A673 (cell line): ENCODE results near the gene ETNK2. TPM values are rescaled to one million over a fixed set of nuclear protein-coding genes. Genes with fewer than 3 reads are reported as not detected.

ENCODE experiments used
- BruUV-seq: library from RNA; stranded (reverse); fragments of 400-500 nt; replicated peaks from 2 replicates; lab custom pipeline; 2021; lab: Mats Ljungman, UMichigan
- CTCF ChIA-PET: fragments of 300-600 bp; sonication (Branson Sonifier 250); formaldehyde crosslinking; loops from one replicate; lab custom pipeline; 2022; ENCODE audit warnings: antibody characterized with exemption; lab: Charles Lee
- POLR2A ChIA-PET: fragments of 300-600 bp; sonication (Branson Sonifier 250); formaldehyde crosslinking; loops from one replicate; lab custom pipeline; 2022; ENCODE audit warnings: antibody characterized with exemption; ENCODE audit not compliant: low non-redundant PET; lab: Charles Lee
- DNase-seq: peaks from one replicate; pipeline ENCODE4 v3.0.0-alpha.2; 2015; ENCODE audit warnings: low spot score
- H3K27ac ChIP-seq: fragments of 200-600 bp; sonication (generic); 2 replicates; pipeline ENCODE4 v1.5.1; 2016; ENCODE audit warnings: mixed run types, low read depth, mild to moderate bottlenecking, mixed read lengths, antibody characterized with exemption, low read length; ENCODE audit not compliant: poor library complexity, severe bottlenecking
- H3K27me3 ChIP-seq: fragments of 200-600 bp; sonication (generic); replicated peaks from 2 replicates; pipeline ENCODE4 v1.6.1; 2017; ENCODE audit warnings: mixed run types, low read depth, mild to moderate bottlenecking, mixed read lengths, antibody characterized with exemption, low read length; ENCODE audit not compliant: insufficient read depth, poor library complexity
- H3K36me3 ChIP-seq: fragments of 200-600 bp; sonication (generic); 2 replicates; pipeline ENCODE4 v1.6.1; 2016; ENCODE audit warnings: mixed run types, mild to moderate bottlenecking, mixed read lengths, antibody characterized with exemption, low read length; ENCODE audit not compliant: insufficient read depth, poor library complexity, severe bottlenecking
- H3K4me1 ChIP-seq: fragments of 200-600 bp; sonication (generic); 2 replicates; pipeline ENCODE4 v1.6.1; 2017; ENCODE audit warnings: mixed run types, mild to moderate bottlenecking, mixed read lengths, antibody characterized with exemption, low read length; ENCODE audit not compliant: insufficient read depth, poor library complexity, severe bottlenecking
- H3K4me3 ChIP-seq: fragments of 200-600 bp; sonication (generic); 2 replicates; pipeline ENCODE4 v1.5.1; 2016; ENCODE audit warnings: low read depth, mixed run types, mild to moderate bottlenecking, mixed read lengths, low read length; ENCODE audit not compliant: poor library complexity, severe bottlenecking
- H3K9me3 ChIP-seq: fragments of 200-600 bp; sonication (generic); 2 replicates; pipeline ENCODE4 v1.6.1; 2016; ENCODE audit warnings: mixed run types, low read depth, mild to moderate bottlenecking, mixed read lengths, antibody characterized with exemption, low read length; ENCODE audit not compliant: poor library complexity, severe bottlenecking
- CTCF ChIP-seq: fragments of 300-800, 200-600 bp; sonication (generic); conservative IDR thresholded peaks from 2 replicates; pipeline ENCODE4 v1.5.1; 2017; ENCODE audit warnings: low read depth, mild to moderate bottlenecking, antibody characterized with exemption, low read length, moderate library complexity, mixed read lengths
- EZH2 ChIP-seq: fragments of 200-600 bp; sonication (generic); IDR thresholded peaks from 2 replicates; pipeline ENCODE4 v1.6.1; 2017; ENCODE audit warnings: borderline replicate concordance, low read depth, mild to moderate bottlenecking, mixed read lengths, antibody characterized with exemption, low read length; ENCODE audit not compliant: poor library complexity, severe bottlenecking
- intact Hi-C: fragments of 100-400 bp; cut with micrococcal nuclease; formaldehyde crosslinking; loops from one replicate; pipeline ENCODE4 v1.10.0; 2022; ENCODE audit not compliant: unreplicated experiment
- total RNA-seq: library from RNA; stranded (reverse); gene quantifications from 2 replicates; pipeline ENCODE4 v1.2.3, GENCODE V29; 2021

ETNK2 gene
- total RNA-seq, 1 experiment from 2014 or later: 8.3 TPM

GRCh38 chr1:204081791-204082513, 69.9 kb downstream of the ETNK2 start:
- H3K4me3 ChIP-seq: no peak overlapping the region
- intact Hi-C loops: no loop called here
- no peak for TF ChIP-seq CTCF
- TF ChIP-seq EZH2: no peak
- no peak overlapping the region for H3K27ac ChIP-seq
- ChIA-PET CTCF (no interaction called here), POLR2A (no interaction called here)
- no peaks in the 10 kb centered on the region for H3K27me3 ChIP-seq
- H3K36me3 ChIP-seq: no peaks in the 10 kb centered on the region
- no TSS peak for BruUV-seq
- H3K9me3 ChIP-seq: no peaks in the 10 kb centered on the region
- no peak for DNase-seq
- H3K4me1 ChIP-seq: peaks cover 33% of the 10 kb centered on the region

GRCh38 chr1:204081164-204081790, 70.6 kb downstream of the ETNK2 start:
- Histone ChIP-seq H3K4me1 (peaks cover 35% of the 10 kb centered on the region), H3K27me3 (no peaks in the 10 kb centered on the region), H3K4me3 (no peak overlapping the region), H3K36me3 (no peaks in the 10 kb centered on the region), H3K27ac (no peak overlapping the region), H3K9me3 (no peaks in the 10 kb centered on the region)
- DNase-seq: no peak
- no TSS peak for BruUV-seq
- POLR2A ChIA-PET: no interaction called here
- intact Hi-C loops: no loop called here
- CTCF ChIA-PET: interaction anchor here (0.6 kb wide), 1 partner anchor 711 kb away, joined by 13 read pairs; no protein-coding TSS in a partner anchor
- TF ChIP-seq EZH2 (no peak), CTCF (no peak)

Other genes starting within 250 kb of the ETNK2 start
- 9.4 and 11.5 TPM in 2 replicates for gene SOX13, start 78.9 kb downstream of the ETNK2 start, total RNA-seq
- not detected in 2 replicates for gene REN, start 14.3 kb upstream of the ETNK2 start, total RNA-seq
- not detected in 2 replicates for gene KISS1, start 44.4 kb upstream of the ETNK2 start, total RNA-seq
- not detected in 2 replicates for gene GOLT1A, start 61.9 kb upstream of the ETNK2 start, total RNA-seq
- gene PLEKHA6, start 207.9 kb upstream of the ETNK2 start, total RNA-seq: 0.58 and 0.70 TPM in 2 replicates